Measurements from ENCODE around the gene HRAS. TPM values are rescaled to one million over a fixed set of nuclear protein-coding genes. Genes with fewer than 3 reads are reported as not detected.
A peak's percentile ranks its signal among the peaks of the same experiment; 100 is the strongest.

The HRAS gene
- total and polyA plus RNA-seq, 2 experiments from 2014 or later = 62.1 to 76.9 TPM

DNA sequence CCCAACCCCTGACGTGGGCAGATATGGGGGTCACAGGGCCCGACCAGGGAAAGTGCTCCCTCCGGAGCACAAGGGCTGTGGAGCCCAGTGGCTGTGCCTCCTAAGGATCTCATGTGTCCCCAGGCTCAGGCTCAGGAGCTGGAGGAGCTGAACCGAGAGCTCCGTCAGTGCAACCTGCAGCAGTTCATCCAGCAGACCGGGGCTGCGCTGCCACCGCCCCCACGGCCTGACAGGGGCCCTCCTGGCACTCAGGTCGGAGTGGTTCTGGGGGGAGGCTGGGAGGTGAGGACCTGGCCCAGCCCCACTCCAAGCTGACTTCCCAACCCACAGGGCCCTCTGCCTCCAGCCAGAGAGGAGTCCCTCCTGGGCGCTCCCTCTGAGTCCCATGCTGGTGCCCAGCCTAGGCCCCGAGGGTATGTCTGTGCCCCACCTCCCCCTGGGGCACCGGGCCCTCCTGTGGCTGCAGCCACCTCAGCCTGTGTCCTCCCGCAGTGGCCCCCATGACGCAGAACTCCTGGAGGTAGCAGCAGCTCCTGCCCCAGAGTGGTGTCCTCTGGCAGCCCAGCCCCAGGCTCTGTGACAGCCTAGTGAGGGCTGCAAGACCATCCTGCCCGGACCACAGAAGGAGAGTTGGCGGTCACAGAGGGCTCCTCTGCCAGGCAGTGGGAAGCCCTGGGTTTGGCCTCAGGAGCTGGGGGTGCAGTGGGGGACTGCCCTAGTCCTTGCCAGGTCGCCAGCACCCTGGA lies 27.9 kb upstream of the HRAS start:
- peaks cover 8% of the 10 kb centered on the region for H3K36me3 ChIP-seq (ENCODE audit: low read depth)
- H3K4me3 ChIP-seq = no peak overlapping the region
- in situ Hi-C loops (cut with MboI) = no loop called here
- no peak overlapping the region for H2AFZ ChIP-seq
- no peak overlapping the region for H3K9ac ChIP-seq
- no peak for TF ChIP-seq EZH2 (IDR thresholded peaks at IDR 0.05; ENCODE audit: insufficient read depth, poor library complexity, severe bottlenecking)
- TF ChIP-seq EZH2phosphoT487 (IDR thresholded peaks at IDR 0.05; ENCODE audit: insufficient read depth, low read depth) = no peak
- H3K4me2 ChIP-seq (ENCODE audit: unreplicated experiment) = no peak overlapping the region
- H3K79me2 ChIP-seq (ENCODE audit: insufficient read depth) = peaks cover 23% of the 10 kb centered on the region
- no peak overlapping the region for H3K27ac ChIP-seq
- DNase-seq = no peak
- no peaks in the 10 kb centered on the region for H3K27me3 ChIP-seq (replicated peaks; ENCODE audit: insufficient read depth)
- peaks cover 9% of the 10 kb centered on the region; the same call in 1 of the 2 replicates for H3K4me1 ChIP-seq (ENCODE audit: insufficient read depth)
- H3K9me2 ChIP-seq (ENCODE audit: insufficient read depth) = no peaks in the 10 kb centered on the region
- no peaks in the 10 kb centered on the region for H3K9me3 ChIP-seq (ENCODE audit: low read depth)
- H3F3A ChIP-seq (ENCODE audit: insufficient read depth) = no peaks in the 10 kb centered on the region
- H4K20me1 ChIP-seq (ENCODE audit: insufficient read depth) = no peaks in the 10 kb centered on the region
- WGBS, 2 experiments (ENCODE audit: low coverage in 1 of 2, low lambda C conversion rate in 2 of 2, missing lambda C conversion rate in 2 of 2) = 85 to 89% methylated on average over 17 to 18 of the region's 18 CpGs

DNA sequence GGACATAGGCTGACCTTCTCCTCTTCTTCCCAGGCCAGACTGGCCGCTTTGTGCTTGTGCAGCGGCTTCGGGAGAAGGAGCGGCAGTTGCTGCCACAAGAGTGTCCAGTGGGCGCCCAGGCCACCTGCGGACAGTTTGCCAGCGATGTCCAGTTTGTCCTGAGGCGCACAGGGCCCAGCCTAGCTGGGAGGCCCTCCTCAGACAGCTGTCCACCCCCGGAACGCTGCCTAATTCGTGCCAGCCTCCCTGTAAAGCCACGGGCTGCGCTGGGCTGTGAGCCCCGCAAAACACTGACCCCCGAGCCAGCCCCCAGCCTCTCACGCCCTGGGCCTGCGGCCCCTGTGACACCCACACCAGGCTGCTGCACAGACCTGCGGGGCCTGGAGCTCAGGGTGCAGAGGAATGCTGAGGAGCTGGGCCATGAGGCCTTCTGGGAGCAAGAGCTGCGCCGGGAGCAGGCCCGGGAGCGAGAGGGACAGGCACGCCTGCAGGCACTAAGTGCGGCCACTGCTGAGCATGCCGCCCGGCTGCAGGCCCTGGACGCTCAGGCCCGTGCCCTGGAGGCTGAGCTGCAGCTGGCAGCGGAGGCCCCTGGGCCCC lies 26.8 kb upstream of the HRAS start:
- H3K4me3 ChIP-seq = 0 out of 2 replicates have a peak overlapping the region, but pooled peaks have one; percentile 79
- peaks cover 14% of the 10 kb centered on the region for H3K79me2 ChIP-seq (ENCODE audit: insufficient read depth)
- WGBS, 2 experiments (ENCODE audit: low coverage in 1 of 2, low lambda C conversion rate in 2 of 2, missing lambda C conversion rate in 2 of 2) = 85 to 87% methylated on average over 27 to 28 of the region's 29 CpGs
- peaks cover 8% of the 10 kb centered on the region for H3K36me3 ChIP-seq (ENCODE audit: low read depth)
- H3K9me3 ChIP-seq (ENCODE audit: low read depth) = no peaks in the 10 kb centered on the region
- H2AFZ ChIP-seq = no peak overlapping the region
- no peaks in the 10 kb centered on the region for H3K9me2 ChIP-seq (ENCODE audit: insufficient read depth)
- H3K27ac ChIP-seq = no peak overlapping the region
- no peaks in the 10 kb centered on the region for H4K20me1 ChIP-seq (ENCODE audit: insufficient read depth)
- TF ChIP-seq EZH2phosphoT487 (IDR thresholded peaks at IDR 0.05; ENCODE audit: insufficient read depth, low read depth) (no peak), EZH2 (IDR thresholded peaks at IDR 0.05; ENCODE audit: insufficient read depth, poor library complexity, severe bottlenecking) (no peak)
- no peaks in the 10 kb centered on the region for H3F3A ChIP-seq (ENCODE audit: insufficient read depth)
- DNase-seq = no peak
- H3K27me3 ChIP-seq (replicated peaks; ENCODE audit: insufficient read depth) = 0 out of 2 replicates have a peak, but pooled peaks cover under 1% of the 10 kb centered on the region
- H3K4me1 ChIP-seq (ENCODE audit: insufficient read depth) = peaks cover 9% of the 10 kb centered on the region; the same call in 1 of the 2 replicates
- in situ Hi-C loops (cut with MboI) = no loop called here
- H3K4me2 ChIP-seq (ENCODE audit: unreplicated experiment) = no peak overlapping the region
- no peak overlapping the region for H3K9ac ChIP-seq

- Histone ChIP-seq H3K4me2 (ENCODE audit: unreplicated experiment) (peak overlapping the region; percentile 77), H3K27ac (no peak overlapping the region), H4K20me1 (ENCODE audit: insufficient read depth) (no peaks in the 10 kb centered on the region), H3K4me3 (peak overlapping the region; percentile 79), H3K27me3 (replicated peaks; ENCODE audit: insufficient read depth) (peaks cover 9% of the 10 kb centered on the region; the same call in 1 of the 2 replicates), H3K36me3 (ENCODE audit: low read depth) (peaks cover under 1% of the 10 kb centered on the region; the same call in 1 of the 2 replicates), H3F3A (ENCODE audit: insufficient read depth) (no peaks in the 10 kb centered on the region), H3K4me1 (ENCODE audit: insufficient read depth) (peaks cover 1% of the 10 kb centered on the region; the same call in 1 of the 2 replicates), H3K9ac (peak overlapping the region; percentile 52), H3K79me2 (ENCODE audit: insufficient read depth) (peaks cover 7% of the 10 kb centered on the region), H3K9me2 (ENCODE audit: insufficient read depth) (no peaks in the 10 kb centered on the region), H2AFZ (peak overlapping the region; percentile 81), H3K9me3 (ENCODE audit: low read depth) (no peaks in the 10 kb centered on the region)
- DNase-seq = peak; percentile 53
- 15 to 18% methylated on average over 35 to 44 of the region's 67 CpGs for WGBS, 2 experiments (ENCODE audit: low coverage in 1 of 2, low lambda C conversion rate in 2 of 2, missing lambda C conversion rate in 2 of 2)
- in situ Hi-C loops (cut with MboI) = no loop called here
- TF ChIP-seq EZH2phosphoT487 (IDR thresholded peaks at IDR 0.05; ENCODE audit: insufficient read depth, low read depth) = no peak
- no peak for TF ChIP-seq EZH2 (IDR thresholded peaks at IDR 0.05; ENCODE audit: insufficient read depth, poor library complexity, severe bottlenecking)
Observed at GRCh38 chr11:561148-562003, 26.0 kb upstream of the HRAS start.

All from GM23248 (cell line).